Measurements from ENCODE around the gene NDUFV2.

The NDUFV2 gene

DNA sequence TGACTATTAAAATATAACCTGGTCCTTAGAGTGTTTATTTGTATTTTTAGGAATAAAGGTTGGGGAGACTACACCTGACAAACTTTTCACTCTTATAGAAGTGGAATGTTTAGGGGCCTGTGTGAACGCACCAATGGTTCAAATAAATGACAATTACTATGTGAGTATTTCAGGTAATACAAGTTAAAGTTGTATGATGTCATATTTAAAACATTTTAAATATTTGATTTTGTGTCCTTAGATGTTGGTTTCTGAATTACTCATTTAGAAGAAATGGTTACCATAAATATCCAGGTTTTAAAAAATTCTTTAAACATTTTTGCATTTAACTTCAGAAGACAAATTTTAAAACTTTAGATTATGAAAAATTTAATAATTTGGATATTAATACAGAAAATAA lies 22.3 kb downstream of the NDUFV2 start:
- no peak for DNase-seq

DNA sequence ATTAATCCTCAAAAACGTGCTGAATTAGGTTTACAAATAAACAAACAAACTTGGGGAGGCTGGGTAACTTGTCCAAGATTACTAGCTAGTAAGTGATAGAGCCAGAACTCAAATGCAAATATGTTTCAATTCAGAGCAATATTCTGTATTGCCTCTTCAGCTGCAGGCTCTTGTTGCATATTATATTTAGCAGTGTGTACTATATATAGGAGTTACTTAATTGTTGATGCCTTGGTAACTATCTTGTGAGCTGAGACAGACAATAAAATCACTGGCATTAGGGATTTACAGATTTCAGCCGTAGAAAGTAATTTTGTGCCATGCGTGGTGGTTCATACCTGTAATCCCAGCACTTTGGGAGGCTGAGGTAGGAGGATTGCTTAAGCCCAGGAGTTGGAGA lies 23.8 kb downstream of the NDUFV2 start:
- DNase-seq: no peak

DNA sequence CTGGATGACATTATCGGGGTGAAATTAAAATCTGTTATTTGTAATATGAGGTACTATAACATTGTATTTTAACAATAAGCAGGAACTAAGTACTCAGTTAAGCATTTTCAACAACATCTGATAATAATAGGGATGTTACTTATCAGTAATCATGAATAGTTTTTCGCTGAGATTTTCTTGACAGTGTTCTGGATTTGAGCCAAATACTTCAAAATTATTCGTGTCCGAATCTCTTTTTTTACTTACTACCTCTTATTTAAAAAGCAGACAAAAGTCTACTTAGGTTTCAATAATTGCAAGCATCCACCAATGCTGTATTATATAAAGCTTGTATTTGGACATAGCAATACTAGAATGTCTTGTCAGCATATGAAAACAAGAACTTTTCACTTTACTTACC lies 27.7 kb downstream of the NDUFV2 start:
- no peak for DNase-seq

DNA sequence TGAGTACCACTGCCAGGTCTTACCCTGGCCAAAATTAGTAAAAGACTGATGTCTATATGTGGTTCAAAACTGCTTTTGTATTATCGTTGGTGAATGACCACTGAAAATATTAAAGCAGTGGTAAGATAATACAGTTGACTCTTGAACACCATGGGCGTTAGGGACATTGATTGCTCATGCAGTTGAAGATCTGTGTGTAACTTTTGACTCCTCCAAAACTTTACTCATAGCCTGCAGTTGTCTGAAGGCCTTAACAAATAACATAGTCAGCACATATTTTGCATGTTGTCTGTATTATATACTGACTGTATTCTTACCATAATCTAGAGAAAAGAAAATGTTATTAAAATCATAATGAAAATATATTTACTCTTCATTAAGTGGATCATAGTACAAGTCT lies 28.3 kb downstream of the NDUFV2 start:
- no peak for DNase-seq

DNA sequence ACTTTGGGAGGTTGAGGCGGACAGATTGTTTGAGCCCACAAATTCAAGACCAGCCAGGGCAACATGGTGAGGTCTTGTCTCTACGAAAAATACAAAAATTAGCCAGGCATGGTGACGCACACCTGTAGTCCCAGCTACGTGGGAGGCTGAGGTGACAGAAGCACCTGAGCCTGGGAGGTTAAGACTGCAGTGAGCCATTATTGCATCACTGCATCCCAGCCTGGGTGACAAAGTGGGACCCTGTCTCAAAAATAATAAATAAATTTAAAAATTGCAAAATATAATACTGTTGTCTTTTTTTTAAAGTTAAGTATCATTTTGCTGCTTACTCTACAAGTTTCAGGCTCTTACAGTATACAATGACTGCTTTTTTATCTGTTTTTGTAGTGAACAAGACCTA lies 30.1 kb downstream of the NDUFV2 start:
- DNase-seq: no peak

DNA sequence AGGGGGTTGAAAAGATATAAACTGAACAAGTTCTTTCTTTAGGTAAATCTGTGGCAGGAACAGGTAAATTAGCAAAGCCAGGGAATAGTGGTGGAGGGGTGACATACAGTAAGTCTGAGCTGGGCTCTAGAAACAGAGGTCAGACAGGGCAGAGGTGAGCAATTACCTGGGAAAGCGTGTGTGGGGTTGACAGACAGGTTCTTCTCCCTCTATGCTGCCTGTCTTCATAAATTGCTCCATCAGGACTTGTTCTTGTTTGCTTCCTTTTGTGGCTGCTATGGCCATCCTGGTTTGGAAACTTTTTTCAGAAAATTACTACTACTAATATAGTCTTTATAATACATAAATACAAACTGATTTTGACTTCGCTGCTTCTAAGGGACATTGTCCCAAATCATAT lies 30.7 kb downstream of the NDUFV2 start:
- DNase-seq: no peak

GRCh38 chr18:9135081-9135911 lies 32.8 kb downstream of the NDUFV2 start:
- no peak for DNase-seq

DNA sequence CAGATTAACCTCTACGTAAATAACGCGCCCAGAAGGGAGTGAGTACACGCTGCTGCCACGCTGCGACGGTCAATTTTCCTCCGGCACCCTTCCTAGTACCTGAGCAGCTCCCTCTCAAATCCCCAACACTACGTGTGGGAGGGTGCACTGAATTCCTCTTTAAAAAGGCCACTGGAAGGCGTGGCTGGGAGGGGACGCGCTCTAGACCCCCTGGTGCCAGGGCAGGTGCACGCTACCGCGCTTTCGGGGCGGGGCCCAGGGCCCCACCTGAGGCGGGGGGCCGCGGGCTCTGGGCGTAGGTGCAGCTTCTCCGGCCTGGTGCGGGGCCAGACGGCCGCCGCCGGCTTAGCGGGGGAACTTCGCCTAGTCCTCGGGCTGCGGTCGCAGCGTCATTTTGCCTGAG lies 33.4 kb downstream of the NDUFV2 start:
- peak; percentile 26 for DNase-seq

DNA sequence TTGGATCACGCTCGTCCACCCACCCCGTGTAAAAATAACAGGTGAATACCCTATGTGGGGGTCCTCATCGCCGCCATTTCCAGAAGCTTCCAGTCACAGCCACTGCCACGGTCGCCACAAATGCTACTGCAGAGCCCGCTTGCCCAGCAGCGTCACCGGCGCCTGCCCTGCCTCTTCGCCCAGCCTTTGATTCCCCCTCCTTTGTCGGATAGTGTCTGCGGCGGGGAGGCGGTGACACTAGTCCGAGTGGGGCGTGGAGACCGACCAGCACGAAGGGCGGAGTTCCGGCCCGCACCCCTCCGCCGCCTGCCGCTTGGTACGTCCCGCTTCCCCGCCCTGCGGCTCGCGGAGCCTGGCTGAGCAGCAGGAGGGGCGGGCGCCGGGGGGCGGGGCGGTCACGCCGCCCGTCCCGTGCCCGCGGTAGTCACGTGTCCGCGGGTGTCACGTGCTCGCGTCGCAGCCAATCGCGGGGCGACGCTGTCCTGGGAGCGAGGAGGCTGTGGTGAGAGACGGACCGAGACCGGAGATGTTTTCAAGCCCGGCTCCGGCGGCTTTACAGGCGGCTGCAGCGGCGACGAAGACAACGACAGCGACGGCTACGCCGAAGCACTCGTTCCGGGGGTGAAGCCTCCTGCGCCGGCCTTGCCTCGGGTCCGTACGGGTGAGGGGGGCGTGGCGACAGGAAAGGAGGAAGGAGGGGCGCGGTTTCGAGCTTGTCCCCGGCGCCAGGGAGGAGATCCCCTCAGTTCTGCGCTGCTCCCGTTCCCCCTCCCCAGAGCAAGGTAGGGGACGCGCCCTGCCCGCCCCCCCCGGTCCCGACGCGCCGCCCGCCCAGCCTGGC lies 34.0 kb downstream of the NDUFV2 start, which contains the start of gene ANKRD12:
ANKRD12 (plus strand) TSS at position 467 of the 841 bp plus-strand sequence. CDS start 45,652 bp downstream, outside the sequence.
- DNase-seq: peak; percentile 76

- DNase-seq: no peak
These were observed 34.9 kb downstream of the NDUFV2 start for GRCh38 chr18:9137168-9138066.

DNA sequence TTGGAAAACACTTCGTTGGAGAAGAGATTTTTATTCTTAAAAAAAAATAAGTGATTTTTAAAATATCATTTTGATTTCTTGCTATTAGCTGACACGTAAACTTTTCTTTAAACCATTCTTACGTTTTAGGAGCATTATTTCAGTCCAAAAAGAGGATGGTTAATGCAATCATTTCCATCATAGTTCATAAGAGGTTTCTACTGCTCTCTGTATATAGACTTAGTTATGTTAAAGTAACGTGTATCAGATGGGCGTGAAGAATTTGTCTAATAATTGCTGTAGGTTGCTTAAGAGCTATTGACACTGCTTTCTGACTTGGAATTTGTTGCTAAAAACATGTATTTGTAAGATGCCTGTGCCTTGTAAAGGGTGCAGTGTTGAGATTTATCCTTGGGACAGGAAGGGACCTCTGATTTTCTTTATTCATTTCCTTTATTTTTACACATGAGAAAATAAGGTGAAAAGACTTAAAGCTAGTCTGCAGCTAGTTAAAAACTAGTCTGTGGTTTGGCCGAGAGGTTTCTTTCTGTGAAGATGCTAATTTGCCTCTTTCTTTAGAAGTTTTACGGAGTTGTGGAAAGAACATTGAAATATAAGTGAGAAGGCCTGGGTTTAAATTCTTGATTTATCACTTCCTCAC lies 37.0 kb downstream of the NDUFV2 start:
- no peak for DNase-seq

- DNase-seq: no peak
These were observed 37.9 kb downstream of the NDUFV2 start for GRCh38 chr18:9140381-9140780.

GRCh38 chr18:9140984-9141383 lies 38.5 kb downstream of the NDUFV2 start:
- no peak for DNase-seq

- no peak for DNase-seq
These were observed 43.7 kb downstream of the NDUFV2 start for GRCh38 chr18:9146224-9146623.

GRCh38 chr18:9147440-9148202 lies 45.1 kb downstream of the NDUFV2 start:
- peak; percentile 10 for DNase-seq

DNA sequence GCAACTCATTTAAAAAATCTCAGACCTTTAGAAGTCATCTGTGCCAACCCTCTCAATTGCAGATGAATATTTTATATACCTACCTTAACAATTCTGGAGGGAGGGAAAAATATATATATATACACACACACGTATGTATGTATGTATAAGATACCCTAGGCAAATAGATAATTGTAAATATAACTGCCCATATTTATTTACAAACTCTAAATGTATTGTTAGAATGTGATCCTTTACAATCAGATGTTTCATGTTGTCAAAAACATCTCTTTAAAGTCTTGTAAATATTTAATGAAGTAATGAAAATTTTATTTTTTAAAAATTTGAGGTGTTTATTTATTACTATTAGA lies 45.7 kb downstream of the NDUFV2 start:
- DNase-seq: no peak

DNA sequence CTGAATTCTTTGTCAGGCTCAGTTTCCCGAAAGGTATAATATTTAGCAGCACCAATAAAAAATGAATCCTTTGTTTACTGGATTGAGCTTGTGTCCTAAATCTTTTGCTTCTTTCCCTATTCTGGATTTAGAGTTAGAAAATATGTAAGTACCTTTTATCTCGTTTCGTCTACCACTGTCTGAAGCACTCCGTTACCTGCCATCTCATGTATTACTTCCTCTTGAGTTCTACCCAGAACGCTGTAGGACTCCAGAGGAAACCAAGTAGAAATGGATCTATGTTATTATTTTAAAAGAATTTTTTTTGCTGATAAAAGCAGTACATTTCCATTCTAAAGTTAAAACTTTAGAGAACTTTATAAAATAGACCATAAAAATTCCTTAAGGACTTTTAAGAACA lies 47.6 kb downstream of the NDUFV2 start:
- no peak for DNase-seq

DNA sequence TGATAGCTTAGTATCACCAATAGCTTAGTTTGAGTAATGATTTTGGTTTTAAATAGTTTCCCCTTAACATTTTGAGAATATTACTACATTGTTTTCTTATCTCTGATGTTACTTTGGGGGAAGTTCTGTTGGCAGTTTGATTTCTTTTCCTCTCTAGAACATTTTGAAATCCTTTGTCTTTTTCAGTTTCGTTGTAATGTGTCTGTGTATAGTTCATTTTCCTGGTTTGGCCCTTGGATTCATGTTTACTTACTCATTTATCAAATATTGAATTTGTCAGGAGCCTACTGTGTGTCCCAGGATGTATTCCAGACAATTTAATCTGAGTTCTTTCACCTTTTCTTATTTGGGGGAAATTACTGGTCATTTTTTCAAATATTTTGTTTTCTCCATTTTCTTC lies 50.8 kb downstream of the NDUFV2 start:
- no peak for DNase-seq

DNA sequence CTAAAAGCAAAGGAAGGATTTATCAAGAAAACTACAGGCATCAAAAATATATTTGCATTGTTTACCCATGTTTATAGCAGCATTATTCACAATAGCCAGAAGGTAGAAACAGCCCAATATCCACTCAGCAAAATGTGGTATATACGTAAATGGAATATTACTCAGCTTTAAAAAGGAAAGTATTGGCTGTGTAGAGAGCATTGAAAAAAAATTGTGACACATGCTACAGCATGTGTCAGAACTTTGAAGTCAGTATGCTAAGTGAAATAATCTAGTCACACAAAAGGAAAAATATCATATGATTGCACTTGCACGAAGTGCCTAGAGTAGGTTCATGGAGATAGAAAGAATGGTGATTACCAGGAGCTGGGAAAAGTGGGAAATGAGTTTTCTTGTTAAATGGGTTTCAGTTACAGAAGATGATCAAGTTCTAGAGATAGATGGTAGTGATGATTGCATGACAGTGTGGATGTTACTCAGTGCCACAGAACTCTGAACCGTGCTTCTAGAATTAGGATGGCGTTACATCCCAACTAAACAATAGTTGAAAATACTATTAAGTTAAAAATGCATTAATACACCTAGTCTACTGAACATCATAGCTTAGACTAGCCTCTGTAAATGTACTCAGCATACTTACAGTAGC lies 54.2 kb downstream of the NDUFV2 start:
- no peak for DNase-seq

DNA sequence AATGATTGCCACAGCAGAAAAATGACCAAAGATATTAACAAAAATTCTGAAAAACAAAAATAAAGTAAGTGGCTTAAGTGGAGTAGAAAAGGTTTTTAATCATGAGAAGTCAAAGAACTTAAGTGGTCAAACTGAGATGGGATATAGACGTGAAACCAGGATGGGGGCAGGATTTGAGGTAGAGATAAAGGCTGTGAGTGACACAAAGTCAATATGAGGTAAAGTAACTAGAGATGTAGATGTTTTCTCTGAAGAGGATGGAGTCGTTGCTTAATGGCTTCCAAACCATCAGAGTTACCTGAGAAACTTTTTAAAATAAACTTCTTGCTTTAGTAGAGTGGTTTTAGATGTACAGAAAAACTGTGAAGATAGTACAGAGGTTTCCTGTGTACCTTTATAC lies 55.3 kb downstream of the NDUFV2 start:
- DNase-seq: no peak

DNA sequence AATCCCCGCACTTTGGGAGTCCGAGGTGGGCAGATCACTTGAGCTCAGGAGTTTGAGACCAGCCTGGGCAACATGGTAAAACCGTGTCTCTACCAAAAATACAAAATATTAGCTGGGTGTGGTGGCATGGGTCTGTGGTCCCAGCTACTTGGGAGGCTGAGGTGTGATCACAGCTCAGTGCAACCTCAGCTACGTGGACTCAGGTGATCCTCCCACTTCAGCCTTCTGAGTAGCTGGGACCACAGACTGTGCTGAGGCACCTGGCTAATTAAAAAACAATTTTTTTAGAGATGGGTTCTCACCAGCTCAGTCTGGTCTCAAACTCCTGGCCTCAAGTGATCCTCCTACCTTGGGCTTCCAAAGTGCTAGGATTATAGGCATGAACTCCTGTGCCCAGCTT lies 57.5 kb downstream of the NDUFV2 start:
- DNase-seq: no peak

Data from DMS153 (cell line).